Immature natural killer cell (primary cell): ENCODE results near the gene GAS6. TPM values are rescaled to one million over a fixed set of nuclear protein-coding genes. Genes with fewer than 3 reads are reported as not detected.
"Not testable (repeated sequence)": the region's sequence is repeated elsewhere in the genome, so short reads cannot be mapped to it uniquely, and the experiment has no call there.

Experiments
- DNase-seq, 3 donors: peaks; one replicate each; pipeline ENCODE4 v3.0.0; 2022; ENCODE audit warnings: mixed read lengths in 1 of 3
- H3K27ac Mint-ChIP-seq, 6 donors: one replicate each; pipeline ENCODE4 v1.8.0; 2020; ENCODE audit warnings: mixed read lengths in 6 of 6, mild to moderate bottlenecking in 5 of 6, inconsistent platforms in 4 of 6, moderate library complexity in 3 of 6
- H3K27me3 Mint-ChIP-seq, 3 donors: one replicate each; pipeline ENCODE4 v1.8.0; 2020 to 2021; ENCODE audit warnings: low read depth in 3 of 3, mild to moderate bottlenecking in 3 of 3, mixed read lengths in 3 of 3, moderate library complexity in 3 of 3, inconsistent platforms in 1 of 3
- H3K36me3 Mint-ChIP-seq, 3 donors: one replicate each; pipeline ENCODE4 v1.8.0; 2020; ENCODE audit warnings: mixed read lengths in 3 of 3, inconsistent platforms in 2 of 3, mild to moderate bottlenecking in 2 of 3
- H3K4me1 Mint-ChIP-seq, 2 donors: one replicate each; pipeline ENCODE4 v1.8.0; 2020; ENCODE audit warnings: inconsistent platforms in 2 of 2, mild to moderate bottlenecking in 2 of 2, mixed read lengths in 2 of 2, moderate library complexity in 1 of 2
- H3K4me3 Mint-ChIP-seq, 5 donors: one replicate each; pipeline ENCODE4 v1.8.0; 2020; ENCODE audit warnings: mild to moderate bottlenecking in 5 of 5, mixed read lengths in 5 of 5, inconsistent platforms in 3 of 5, moderate library complexity in 3 of 5
- H3K9me3 Mint-ChIP-seq, 6 donors: one replicate each; pipeline ENCODE4 v1.8.0; 2020; ENCODE audit warnings: mild to moderate bottlenecking in 6 of 6, mixed read lengths in 6 of 6, inconsistent platforms in 4 of 6, moderate library complexity in 3 of 6
- polyA plus RNA-seq, 3 donors: library from polyadenylated mRNA; unstranded; fragments of 300-500 nt; fragmentation: Illumina TruSeq; gene quantifications; one replicate each; pipeline ENCODE4 v1.2.3, GENCODE V29; 2021

GAS6 gene
- polyA plus RNA-seq, 3 donors from 2014 or later, result 1.0 to 1.2 TPM; not detected in 1

DNA sequence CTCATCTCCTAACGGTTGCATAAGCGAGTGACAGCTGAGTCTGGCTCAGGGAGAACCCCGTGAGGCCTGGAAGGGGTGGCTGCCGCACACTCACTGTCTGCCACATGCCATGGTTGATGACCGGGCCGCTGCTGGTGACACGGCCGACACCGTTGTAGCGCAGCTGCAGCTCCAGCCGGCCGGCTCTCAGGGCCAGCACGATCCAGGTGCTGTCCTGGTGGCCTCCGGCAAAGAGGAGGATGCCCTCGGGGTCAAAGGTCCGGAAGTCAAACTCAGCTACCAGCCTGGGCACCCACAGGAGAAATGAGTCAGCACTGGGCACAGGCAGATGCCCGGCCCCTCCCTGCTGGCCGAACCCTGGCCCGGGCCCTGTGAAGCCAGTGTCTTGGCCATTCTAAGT is 31.7 kb downstream of the GAS6 start:
- Mint-ChIP-seq H3K4me1 (peaks cover 0 to under 1% of the 10 kb centered on the region in 2 donors), H3K4me3 (no peak overlapping the region), H3K27me3 (peaks cover 0 to under 1% (median 0%) of the 10 kb centered on the region in 3 donors), H3K36me3 (no peaks in the 10 kb centered on the region), H3K9me3 (no peaks in the 10 kb centered on the region), H3K27ac (no peak overlapping the region)
- no peak for DNase-seq

DNA sequence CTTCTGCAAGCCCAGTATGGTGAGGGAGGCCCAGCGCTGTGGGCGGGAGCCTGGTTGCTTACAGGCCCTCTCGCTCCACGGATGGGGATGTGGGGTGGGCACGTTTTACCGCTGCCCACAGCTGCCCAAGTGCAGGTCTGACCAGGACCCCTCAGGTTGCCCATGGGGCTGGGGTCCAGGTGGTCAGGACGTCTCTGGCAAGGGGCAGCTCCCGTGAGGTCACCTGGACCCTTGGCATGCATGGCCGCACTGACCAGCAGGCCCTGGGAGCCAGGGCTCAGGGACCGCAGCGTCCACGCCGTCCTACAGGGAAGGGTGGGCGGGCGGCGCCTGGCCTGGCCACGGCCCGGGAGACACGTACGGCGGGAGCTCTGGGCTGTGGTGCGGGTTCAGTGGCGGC is 32.8 kb downstream of the GAS6 start:
- H3K4me1 Mint-ChIP-seq, result no peaks in the 10 kb centered on the region
- no peak for DNase-seq
- H3K36me3 Mint-ChIP-seq, result no peaks in the 10 kb centered on the region
- H3K9me3 Mint-ChIP-seq, result no peaks in the 10 kb centered on the region
- no peak overlapping the region for H3K27ac Mint-ChIP-seq
- no peak overlapping the region for H3K4me3 Mint-ChIP-seq
- H3K27me3 Mint-ChIP-seq, result no peaks in the 10 kb centered on the region

DNA sequence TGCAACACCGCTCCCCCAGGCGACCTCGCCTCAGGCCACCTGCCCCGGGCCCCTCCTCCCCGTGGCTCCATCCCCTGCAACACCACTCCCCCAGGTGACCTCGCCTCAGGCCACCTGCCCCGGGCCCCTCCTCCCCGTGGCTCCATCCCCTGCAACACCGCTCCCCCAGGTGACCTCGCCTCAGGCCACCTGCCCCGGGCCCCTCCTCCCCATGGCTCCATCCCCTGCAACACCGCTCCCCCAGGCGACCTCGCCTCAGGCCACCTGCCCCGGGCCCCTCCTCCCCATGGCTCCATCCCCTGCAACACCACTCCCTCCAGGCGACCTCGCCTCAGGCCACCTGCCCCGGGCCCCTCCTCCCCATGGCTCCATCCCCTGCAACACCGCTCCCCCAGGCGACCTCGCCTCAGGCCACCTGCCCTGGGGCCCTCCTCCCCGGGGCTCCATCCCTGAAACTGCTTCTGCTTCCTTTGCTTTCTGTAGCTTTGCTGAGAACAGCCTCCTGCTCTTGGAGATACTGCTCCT is 33.4 kb downstream of the GAS6 start:
- H3K4me1 Mint-ChIP-seq, H3K4me3 Mint-ChIP-seq, H3K27me3 Mint-ChIP-seq, DNase-seq, H3K36me3 Mint-ChIP-seq, H3K9me3 Mint-ChIP-seq, H3K27ac Mint-ChIP-seq: not testable (repeated sequence)

DNA sequence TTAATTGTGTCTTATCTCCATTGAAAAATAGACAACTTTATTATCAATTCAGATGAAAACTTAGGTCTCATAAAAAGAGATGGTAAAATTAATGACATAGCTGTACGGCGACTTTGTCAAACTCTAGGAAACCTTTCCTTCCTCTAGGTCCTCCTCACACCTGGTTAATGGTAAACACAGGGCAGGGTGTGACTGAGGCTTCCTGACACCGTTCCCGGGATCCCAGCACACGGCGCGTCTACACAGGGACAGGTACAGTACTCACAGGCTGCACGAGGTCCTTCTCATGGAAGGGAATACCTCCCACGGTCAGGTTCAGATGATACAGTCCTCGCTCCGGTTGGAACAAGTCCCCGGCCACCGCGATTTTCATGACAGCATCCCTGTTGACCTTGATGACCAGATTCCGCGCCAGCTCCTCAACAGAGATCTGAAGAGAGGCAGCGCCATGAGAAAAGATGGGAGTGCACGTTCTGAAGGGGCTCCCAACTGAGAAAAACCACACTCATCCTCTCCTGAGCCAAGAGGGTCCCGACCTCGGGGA is 35.5 kb downstream of the GAS6 start:
- Mint-ChIP-seq H3K27ac (no peak overlapping the region), H3K36me3 (no peaks in the 10 kb centered on the region), H3K4me3 (no peak overlapping the region), H3K27me3 (peaks cover 0 to under 1% (median under 1%) of the 10 kb centered on the region in 3 donors), H3K9me3 (no peaks in the 10 kb centered on the region), H3K4me1 (no peaks in the 10 kb centered on the region)
- no peak for DNase-seq

DNA sequence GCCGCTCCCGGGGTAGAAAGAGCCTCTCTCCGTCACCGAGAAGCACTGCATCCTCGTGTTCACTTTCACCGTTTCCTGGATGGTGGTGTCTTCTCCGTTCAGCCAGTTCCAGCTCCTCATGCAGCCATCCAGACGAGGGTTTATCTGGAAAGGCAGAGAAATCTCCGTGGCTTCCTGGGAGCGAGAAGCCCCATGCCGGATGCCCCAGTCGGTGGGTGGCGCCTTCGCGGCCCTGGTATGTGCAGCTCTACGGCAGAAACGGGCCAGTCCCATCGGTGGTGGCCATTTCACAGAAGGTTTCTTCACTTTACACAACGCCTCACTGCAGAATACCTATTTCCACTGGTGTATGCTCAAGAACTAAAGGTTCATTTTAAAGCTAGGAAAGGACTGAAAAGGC is 36.9 kb downstream of the GAS6 start:
- Mint-ChIP-seq H3K9me3 (no peaks in the 10 kb centered on the region), H3K36me3 (no peaks in the 10 kb centered on the region), H3K4me1 (no peaks in the 10 kb centered on the region), H3K27me3 (peaks cover 0 to 2% (median 1%) of the 10 kb centered on the region in 3 donors), H3K4me3 (no peak overlapping the region), H3K27ac (no peak overlapping the region)
- no peak for DNase-seq

DNA sequence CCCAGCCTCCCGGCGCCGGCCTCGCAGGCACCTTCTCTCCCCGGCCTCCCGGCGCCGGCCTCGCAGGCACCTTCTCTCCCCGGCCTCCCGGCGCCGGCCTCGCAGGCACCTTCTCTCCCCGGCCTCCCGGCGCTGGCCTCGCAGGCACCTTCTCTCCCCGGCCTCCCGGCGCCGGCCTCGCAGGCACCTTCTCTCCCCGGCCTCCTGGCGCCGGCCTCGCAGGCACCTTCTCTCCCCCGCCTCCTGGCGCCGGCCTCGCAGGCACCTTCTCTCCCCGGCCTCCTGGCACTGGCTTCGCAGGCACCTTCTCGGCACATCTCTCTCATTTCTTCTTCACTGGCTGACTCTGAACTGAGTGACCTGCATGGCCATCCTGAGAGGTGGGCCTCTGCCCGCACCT is 37.4 kb downstream of the GAS6 start:
- H3K27me3 Mint-ChIP-seq, H3K27ac Mint-ChIP-seq, H3K36me3 Mint-ChIP-seq, H3K9me3 Mint-ChIP-seq, H3K4me1 Mint-ChIP-seq, DNase-seq, H3K4me3 Mint-ChIP-seq: not testable (repeated sequence)

DNA sequence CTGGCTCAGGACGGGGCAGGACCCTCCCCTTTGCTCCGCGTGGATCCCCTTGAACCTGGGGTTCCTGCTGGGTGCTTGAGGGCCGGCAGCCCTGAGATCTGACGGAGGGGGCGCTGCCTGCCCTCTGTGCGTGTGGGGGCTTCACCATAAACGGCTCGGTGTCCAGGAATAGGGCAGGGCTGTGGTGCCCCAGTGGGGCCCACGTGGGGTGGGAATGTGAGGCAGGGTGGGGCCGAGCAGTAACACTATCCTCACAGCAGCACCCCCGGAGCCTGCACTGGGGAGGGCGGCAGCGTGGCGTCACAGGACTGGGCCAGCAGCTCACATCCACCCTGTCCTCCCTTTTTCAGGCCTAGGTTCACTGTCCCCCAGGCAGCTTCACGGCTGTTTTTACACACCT is 38.0 kb downstream of the GAS6 start:
- peaks cover 0 to 4% (median 1%) of the 10 kb centered on the region in 3 donors for H3K27me3 Mint-ChIP-seq

DNA sequence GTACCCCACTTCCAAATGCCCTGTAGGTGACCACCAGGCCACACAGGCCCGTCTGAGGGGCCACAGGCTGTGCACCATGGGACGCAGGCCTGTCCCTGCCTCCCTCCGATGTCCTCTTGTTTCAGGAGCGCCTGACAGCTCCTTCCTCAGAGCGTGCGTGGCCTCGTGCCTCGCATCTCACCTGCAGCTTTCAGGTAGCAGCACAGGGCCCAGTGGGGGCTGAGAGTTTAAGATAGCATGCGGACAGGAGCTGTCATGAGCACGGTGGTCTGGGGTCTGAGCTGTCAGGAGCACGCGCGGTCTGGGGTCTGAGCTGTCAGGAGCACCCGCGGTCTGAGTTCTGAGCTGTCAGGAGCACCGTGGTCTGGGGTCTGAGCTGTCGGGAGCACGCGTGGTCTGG is 40.1 kb downstream of the GAS6 start:
- Mint-ChIP-seq H3K36me3 (no peaks in the 10 kb centered on the region), H3K27ac (no peak overlapping the region), H3K4me1 (no peaks in the 10 kb centered on the region), H3K4me3 (no peak overlapping the region), H3K9me3 (no peaks in the 10 kb centered on the region), H3K27me3 (peaks cover 0 to 4% (median 1%) of the 10 kb centered on the region in 3 donors)
- no peak for DNase-seq

More for the DNA sequence above, 38.0 kb downstream of the GAS6 start:
- Mint-ChIP-seq H3K36me3 (no peaks in the 10 kb centered on the region), H3K4me3 (no peak overlapping the region), H3K4me1 (no peaks in the 10 kb centered on the region), H3K27ac (no peak overlapping the region), H3K9me3 (no peaks in the 10 kb centered on the region)
- no peak for DNase-seq

DNA sequence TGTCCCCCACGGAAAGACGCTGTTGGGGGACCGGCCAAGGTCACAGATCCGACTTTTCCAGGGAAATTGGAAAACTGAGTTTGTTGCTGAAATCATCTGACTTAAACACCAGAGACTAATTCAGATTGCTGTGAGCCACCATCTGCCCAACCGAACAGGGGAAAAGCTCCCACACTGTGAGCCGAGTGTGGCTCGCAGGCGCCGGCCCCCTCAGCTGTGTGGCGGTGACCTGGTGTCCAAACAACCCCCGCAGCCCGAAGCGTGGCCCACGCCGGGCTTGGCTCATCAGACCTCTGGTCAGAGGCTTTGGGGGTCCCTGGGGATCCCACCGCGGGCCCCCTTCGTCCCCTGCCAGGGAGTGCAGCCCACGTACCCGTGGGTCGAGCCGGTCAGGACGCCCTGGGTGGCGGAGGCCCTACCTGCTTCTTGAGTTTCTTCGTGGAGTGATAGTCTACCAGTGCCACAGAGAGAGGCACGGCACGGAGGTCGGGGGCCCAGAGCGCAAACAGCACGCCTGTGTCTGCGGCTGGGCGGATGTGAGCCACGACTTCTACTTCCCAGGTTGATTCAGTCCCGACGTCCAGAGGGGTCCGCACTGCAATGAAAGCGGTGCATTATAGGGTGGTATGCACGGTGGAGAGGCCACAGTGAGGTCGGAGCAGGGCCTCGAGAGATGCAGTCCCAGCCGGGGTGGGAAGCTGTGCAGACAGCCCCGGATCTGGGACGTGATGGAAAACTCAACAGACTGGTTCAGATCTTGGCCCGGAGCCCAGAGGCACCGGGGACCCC is 40.7 kb downstream of the GAS6 start:
- Mint-ChIP-seq H3K27me3 (peaks cover 0 to 4% (median 1%) of the 10 kb centered on the region in 3 donors), H3K9me3 (no peaks in the 10 kb centered on the region), H3K36me3 (no peaks in the 10 kb centered on the region), H3K4me1 (no peaks in the 10 kb centered on the region), H3K4me3 (no peak overlapping the region), H3K27ac (no peak overlapping the region)
- no peak for DNase-seq

DNA sequence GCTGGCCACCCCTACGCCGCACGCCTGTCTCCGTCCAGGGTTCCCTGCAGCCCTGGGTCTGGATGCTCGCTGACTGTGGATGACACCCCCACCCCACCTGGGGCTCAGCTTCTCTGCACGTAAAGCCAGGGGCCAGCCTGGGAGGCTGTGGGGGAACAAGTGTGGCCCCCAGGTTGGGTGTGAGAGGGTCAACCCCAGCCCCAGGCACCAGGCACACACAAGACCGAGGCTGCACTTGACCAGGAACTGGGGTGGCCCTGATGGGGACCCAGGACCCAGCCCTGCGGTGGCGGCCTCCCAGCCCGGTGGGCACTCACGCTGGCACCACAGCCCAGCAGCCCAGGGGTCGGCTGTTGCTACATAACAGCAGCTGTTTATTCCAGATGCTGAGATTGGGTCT is 41.6 kb downstream of the GAS6 start:
- Mint-ChIP-seq H3K4me1 (peaks cover 0 to 2% of the 10 kb centered on the region in 2 donors), H3K27ac (no peak overlapping the region), H3K4me3 (no peak overlapping the region), H3K9me3 (no peaks in the 10 kb centered on the region), H3K27me3 (peaks cover 0 to 4% (median 1%) of the 10 kb centered on the region in 3 donors), H3K36me3 (no peaks in the 10 kb centered on the region)
- no peak for DNase-seq

DNA sequence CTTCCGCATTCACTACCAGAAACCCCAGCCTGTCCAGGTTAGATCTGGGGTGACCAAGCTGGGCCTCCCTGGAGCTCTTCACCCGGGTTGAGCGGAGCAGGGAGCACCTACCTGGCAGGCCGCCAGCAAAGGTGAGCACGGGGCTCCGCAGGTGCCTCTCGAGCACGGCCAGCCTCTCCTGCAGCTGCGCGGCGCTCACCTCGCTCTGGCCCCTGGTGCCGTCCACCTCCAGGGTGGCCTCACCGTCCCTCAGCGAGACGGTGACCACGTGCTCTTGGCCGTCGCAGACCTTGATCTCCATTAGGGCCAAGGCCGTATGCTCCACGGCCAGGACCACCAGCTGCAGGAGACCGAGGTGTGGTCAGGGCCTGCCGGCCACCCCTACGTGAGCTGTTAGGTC is 42.0 kb downstream of the GAS6 start:
- Mint-ChIP-seq H3K36me3 (no peaks in the 10 kb centered on the region), H3K27me3 (peaks cover 2 to 4% (median 3%) of the 10 kb centered on the region in 3 donors), H3K4me3 (no peak overlapping the region), H3K9me3 (no peaks in the 10 kb centered on the region), H3K27ac (no peak overlapping the region), H3K4me1 (peaks cover 3 to 4% of the 10 kb centered on the region in 2 donors)
- no peak for DNase-seq

DNA sequence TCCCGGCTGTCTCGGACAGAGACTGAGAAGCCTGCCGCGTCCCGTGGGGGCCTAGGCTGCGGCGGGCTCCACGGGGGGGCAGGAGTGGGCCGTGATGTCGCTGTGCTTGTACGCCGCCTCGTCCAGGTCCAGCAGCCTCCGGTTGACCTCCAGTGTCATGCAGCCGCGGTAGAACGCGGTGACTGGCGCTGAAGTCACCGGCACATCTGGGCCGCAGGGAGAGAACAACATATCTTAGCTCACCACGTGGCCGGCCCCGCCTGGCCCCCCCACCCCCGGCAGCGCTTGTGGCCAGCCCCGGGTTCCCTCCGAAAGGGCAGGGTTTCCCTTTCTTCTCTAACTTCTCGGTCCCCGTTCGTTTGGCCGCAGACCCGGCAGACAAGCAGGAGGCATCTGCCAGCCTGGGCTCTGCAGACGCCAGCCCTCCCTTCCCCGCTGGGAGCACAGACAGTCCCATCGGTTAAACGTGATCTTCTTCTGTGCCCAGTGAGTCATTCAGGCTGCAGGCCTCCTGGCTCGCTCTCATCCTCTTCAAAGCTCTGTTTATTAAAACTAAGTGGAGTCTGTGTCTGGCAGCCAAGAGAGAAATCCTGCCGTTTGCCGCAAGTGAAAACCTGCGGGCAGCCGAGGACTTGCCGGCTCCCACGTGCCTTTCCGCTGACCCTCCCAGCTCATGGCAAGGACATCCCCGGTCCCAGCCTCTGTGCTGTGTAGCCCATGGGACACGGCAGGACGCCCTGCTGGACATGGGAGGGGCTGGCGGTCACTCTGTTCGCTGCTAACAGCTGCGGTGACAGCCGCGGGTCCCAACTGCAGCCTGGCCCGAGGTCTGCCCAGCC is 42.8 kb downstream of the GAS6 start:
- no peak for DNase-seq
- Mint-ChIP-seq H3K27ac (no peak overlapping the region), H3K4me1 (peaks cover 9% of the 10 kb centered on the region in 2 donors), H3K36me3 (no peaks in the 10 kb centered on the region), H3K9me3 (no peaks in the 10 kb centered on the region), H3K27me3 (peaks cover 3 to 6% (median 4%) of the 10 kb centered on the region in 3 donors), H3K4me3 (no peak overlapping the region)

DNA sequence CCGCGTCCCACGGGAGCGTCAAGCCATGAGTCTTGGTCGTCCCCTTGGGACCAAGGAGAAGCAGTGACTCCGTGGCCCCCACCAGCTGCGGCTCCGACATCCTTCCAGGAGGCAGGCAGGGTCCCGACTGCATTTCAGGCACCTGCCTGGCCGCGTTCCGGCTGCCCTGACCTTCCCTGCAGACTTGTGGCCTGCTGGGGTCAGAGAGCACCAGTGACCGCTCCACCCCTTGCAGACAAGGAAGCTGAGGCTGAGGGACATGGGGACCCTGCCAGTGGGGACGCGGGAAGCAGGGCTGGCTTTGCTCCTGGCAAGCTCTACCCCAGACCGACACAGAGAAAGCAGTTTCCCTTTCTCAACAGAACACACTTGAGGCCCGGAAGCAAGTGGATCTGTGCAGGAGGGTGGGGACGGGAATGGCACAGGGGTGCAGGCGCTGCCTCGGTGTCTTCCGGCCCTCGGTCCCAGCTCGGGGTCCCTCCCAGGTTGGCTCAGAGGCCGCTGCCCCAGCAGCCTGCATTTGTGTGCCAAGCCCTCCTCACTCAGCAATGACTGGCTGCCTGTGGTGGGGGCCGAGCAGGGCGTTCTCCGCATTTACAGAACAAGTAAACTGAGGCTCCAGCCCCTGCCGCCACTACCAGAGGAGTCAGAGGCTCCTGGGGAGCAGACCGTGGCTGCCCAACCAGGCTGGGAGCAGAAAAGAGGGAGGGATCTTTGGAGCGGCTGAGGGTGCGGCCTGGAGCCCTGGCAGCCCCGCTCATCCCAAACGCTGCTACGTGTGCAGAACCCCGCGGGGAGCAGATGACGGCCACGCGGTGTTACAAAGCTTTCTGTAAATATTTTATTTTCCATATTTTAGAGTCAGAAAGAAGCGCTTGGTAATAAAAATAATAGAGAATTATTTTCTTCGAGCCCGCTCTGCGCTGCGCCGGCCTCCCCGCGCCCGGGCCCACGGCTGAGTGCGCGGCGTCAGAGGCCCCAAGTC is 43.9 kb downstream of the GAS6 start:
- no peak for DNase-seq
- Mint-ChIP-seq H3K36me3 (no peaks in the 10 kb centered on the region), H3K27ac (no peak overlapping the region), H3K4me1 (peaks cover 17 to 18% of the 10 kb centered on the region in 2 donors), H3K4me3 (no peak overlapping the region), H3K27me3 (peaks cover 4 to 8% (median 7%) of the 10 kb centered on the region in 3 donors), H3K9me3 (no peaks in the 10 kb centered on the region)
